Measurements from ENCODE around the gene ZNRF3.
"Not testable (repeated sequence)": the region's sequence is repeated elsewhere in the genome, so short reads cannot be mapped to it uniquely, and the experiment has no call there.

Gene ZNRF3

DNA sequence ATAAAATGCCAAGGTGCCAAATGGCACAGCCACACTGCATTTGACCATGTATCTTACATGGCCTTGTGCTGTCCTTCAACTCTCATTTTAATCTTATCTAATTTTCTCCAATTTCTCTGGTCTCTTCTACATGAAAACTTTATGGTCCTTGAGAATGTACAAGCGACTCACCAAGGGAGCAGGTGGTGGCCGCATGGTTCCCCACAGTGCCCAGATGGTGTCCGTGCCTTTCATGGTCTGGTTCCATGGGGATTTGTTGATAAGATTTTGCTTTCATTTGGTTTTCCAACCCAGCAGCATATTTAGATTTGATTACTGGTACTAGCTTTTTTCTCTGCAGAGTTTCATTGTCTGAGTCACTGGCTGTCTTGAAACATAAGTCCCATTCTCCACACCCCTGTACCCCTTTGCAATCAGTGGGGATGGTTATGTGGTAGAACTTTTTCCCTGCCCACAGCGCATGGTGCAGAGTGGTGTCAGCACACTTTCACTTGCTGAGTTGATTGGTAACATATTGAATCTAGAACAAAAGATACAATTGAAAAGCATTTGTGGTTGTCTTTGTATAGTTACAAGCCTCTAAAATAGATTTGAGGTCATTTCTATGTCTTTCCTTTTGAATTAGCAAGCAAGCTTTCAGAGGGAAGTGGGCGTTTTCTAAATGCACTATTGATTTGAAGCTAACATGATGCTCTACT lies 24.1 kb downstream of the ZNRF3 start:
- no peak for TF ChIP-seq CTCF (IDR thresholded peaks at IDR 0.05; ENCODE audit: low read depth, low read length)
- no peak for TF ChIP-seq EZH2phosphoT487 (IDR thresholded peaks at IDR 0.05; ENCODE audit: low read depth)
- Histone ChIP-seq H3K36me3 (replicated peaks; ENCODE audit: low read depth, low read length) (no peaks in the 10 kb centered on the region), H3K9me3 (ENCODE audit: insufficient read depth, low read length) (no peaks in the 10 kb centered on the region), H3K27me3 (ENCODE audit: low read depth, low read length) (no peaks in the 10 kb centered on the region), H3K79me2 (ENCODE audit: low read length) (peaks cover 96% of the 10 kb centered on the region), H4K20me1 (ENCODE audit: insufficient read depth, low read length) (peaks cover 70% of the 10 kb centered on the region), H2AFZ (ENCODE audit: low read depth, low read length) (no peak overlapping the region), H3K27ac (ENCODE audit: low read length) (no peak overlapping the region), H3K4me1 (ENCODE audit: low read length) (peaks cover 27% of the 10 kb centered on the region), H3K9ac (ENCODE audit: low read length) (no peak overlapping the region), H3K4me2 (ENCODE audit: low read length) (peak overlapping the region; percentile 14; the same call in 1 of the 2 replicates), H3K4me3 (ENCODE audit: low read length) (no peak overlapping the region)

DNA sequence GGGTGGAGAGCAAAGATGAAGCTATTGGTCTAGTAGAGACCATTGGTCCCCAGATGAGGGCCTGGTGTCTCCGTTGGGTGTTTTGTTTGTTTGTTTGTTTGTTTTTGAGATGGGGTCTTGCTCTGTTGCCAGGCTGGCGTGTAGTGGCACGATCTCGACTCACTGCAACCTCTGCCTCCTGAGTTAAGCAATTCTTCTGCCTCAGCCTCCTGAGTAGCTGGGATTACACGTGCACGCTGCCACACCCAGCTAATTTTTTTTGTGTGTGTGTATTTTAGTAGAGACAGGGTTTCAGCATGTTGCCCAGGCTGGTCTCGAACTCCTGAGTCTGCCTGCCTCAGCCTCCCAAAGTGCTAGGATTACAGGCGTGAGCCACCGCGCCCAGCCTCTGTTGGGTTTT lies 25.4 kb downstream of the ZNRF3 start:
- not testable (repeated sequence) for H2AFZ ChIP-seq (ENCODE audit: low read depth, low read length); H3K27me3 ChIP-seq (ENCODE audit: low read depth, low read length); H3K36me3 ChIP-seq (replicated peaks; ENCODE audit: low read depth, low read length); H3K9ac ChIP-seq (ENCODE audit: low read length); H3K9me3 ChIP-seq (ENCODE audit: insufficient read depth, low read length); H3K27ac ChIP-seq (ENCODE audit: low read length); H3K4me3 ChIP-seq (ENCODE audit: low read length)
- peak overlapping the region; percentile 26; the same call in 1 of the 2 replicates for H3K4me2 ChIP-seq (ENCODE audit: low read length)
- peaks cover 93% of the 10 kb centered on the region for H3K79me2 ChIP-seq (ENCODE audit: low read length)
- peaks cover 27% of the 10 kb centered on the region for H3K4me1 ChIP-seq (ENCODE audit: low read length)
- H4K20me1 ChIP-seq (ENCODE audit: insufficient read depth, low read length) = peaks cover 67% of the 10 kb centered on the region

DNA sequence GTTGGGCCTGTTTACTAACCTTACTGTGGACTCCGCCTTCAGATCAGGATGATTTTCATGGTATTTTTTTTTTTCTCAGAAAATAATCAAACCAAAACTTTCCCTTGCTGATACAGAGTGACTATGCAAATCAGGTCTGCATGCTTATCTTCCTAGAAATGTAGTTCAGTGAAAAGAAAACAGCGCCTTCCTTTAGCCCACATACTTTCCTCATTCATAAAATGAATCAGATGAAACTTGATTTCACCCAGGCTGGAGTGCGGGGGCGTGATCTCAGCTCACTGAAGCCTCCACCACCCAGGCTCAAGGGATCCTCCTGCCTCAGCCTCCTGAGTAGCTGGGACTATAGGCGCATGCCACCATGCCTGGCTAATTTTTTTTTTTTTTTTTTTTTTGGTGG lies 26.0 kb downstream of the ZNRF3 start:
- Histone ChIP-seq H3K4me3 (ENCODE audit: low read length) (no peak overlapping the region), H2AFZ (ENCODE audit: low read depth, low read length) (no peak overlapping the region), H3K79me2 (ENCODE audit: low read length) (peaks cover 91% of the 10 kb centered on the region), H3K9ac (ENCODE audit: low read length) (no peak overlapping the region), H3K4me2 (ENCODE audit: low read length) (peak overlapping the region; percentile 26; the same call in 1 of the 2 replicates), H3K27me3 (ENCODE audit: low read depth, low read length) (no peaks in the 10 kb centered on the region), H3K36me3 (replicated peaks; ENCODE audit: low read depth, low read length) (no peaks in the 10 kb centered on the region), H3K4me1 (ENCODE audit: low read length) (peaks cover 27% of the 10 kb centered on the region), H3K27ac (ENCODE audit: low read length) (no peak overlapping the region), H3K9me3 (ENCODE audit: insufficient read depth, low read length) (no peaks in the 10 kb centered on the region), H4K20me1 (ENCODE audit: insufficient read depth, low read length) (peaks cover 70% of the 10 kb centered on the region)
- TF ChIP-seq CTCF (IDR thresholded peaks at IDR 0.05; ENCODE audit: low read depth, low read length) (no peak), EZH2phosphoT487 (IDR thresholded peaks at IDR 0.05; ENCODE audit: low read depth) (no peak)

GRCh38 chr22:28910569-28911303 lies 27.4 kb downstream of the ZNRF3 start:
- no peak overlapping the region for H3K27ac ChIP-seq (ENCODE audit: low read length)
- no peak overlapping the region for H2AFZ ChIP-seq (ENCODE audit: low read depth, low read length)
- no peak overlapping the region for H3K9ac ChIP-seq (ENCODE audit: low read length)
- H3K79me2 ChIP-seq (ENCODE audit: low read length) = peaks cover 89% of the 10 kb centered on the region
- peaks cover 27% of the 10 kb centered on the region for H3K4me1 ChIP-seq (ENCODE audit: low read length)
- no peaks in the 10 kb centered on the region for H3K9me3 ChIP-seq (ENCODE audit: insufficient read depth, low read length)
- TF ChIP-seq CTCF (IDR thresholded peaks at IDR 0.05; ENCODE audit: low read depth, low read length) (no peak), EZH2phosphoT487 (IDR thresholded peaks at IDR 0.05; ENCODE audit: low read depth) (no peak)
- peaks cover 76% of the 10 kb centered on the region for H4K20me1 ChIP-seq (ENCODE audit: insufficient read depth, low read length)
- no peak overlapping the region for H3K4me3 ChIP-seq (ENCODE audit: low read length)
- H3K4me2 ChIP-seq (ENCODE audit: low read length) = no peak overlapping the region
- H3K27me3 ChIP-seq (ENCODE audit: low read depth, low read length) = no peaks in the 10 kb centered on the region
- H3K36me3 ChIP-seq (replicated peaks; ENCODE audit: low read depth, low read length) = no peaks in the 10 kb centered on the region
